Colonic mucosa (tissue), 4 donors: ENCODE data around the gene LRMDA. TPM values are rescaled to one million over a fixed set of nuclear protein-coding genes. Genes with fewer than 3 reads are reported as not detected.

Source experiments
- DNase-seq: peaks from one replicate; pipeline ENCODE4 v3.0.0-alpha.2; 2020
- H3K27ac ChIP-seq: fragments of 200-600 bp; one replicate; pipeline ENCODE4 v1.8.0; 2021
- H3K27me3 ChIP-seq: fragments of 200-600 bp; one replicate; pipeline ENCODE4 v1.8.0; 2021
- H3K36me3 ChIP-seq: fragments of 200-600 bp; one replicate; pipeline ENCODE4 v1.8.0; 2021
- H3K4me1 ChIP-seq: fragments of 200-600 bp; one replicate; pipeline ENCODE4 v1.8.0; 2021; ENCODE audit warnings: mild to moderate bottlenecking
- H3K4me3 ChIP-seq: fragments of 200-600 bp; one replicate; pipeline ENCODE4 v1.8.0; 2021
- H3K9ac ChIP-seq, 2 donors: one replicate each; pipeline ENCODE4 v1.7.0; 2013; ENCODE audit warnings: control low read depth in 2 of 2, low read depth in 2 of 2, low read length in 2 of 2
- H3K9me3 ChIP-seq: fragments of 200-600 bp; one replicate; pipeline ENCODE4 v1.8.0; 2021
- CTCF ChIP-seq: fragments of 200-600 bp; IDR thresholded peaks from one replicate; pipeline ENCODE4 v1.8.0; 2022; ENCODE audit warnings: antibody characterized with exemption, mild to moderate bottlenecking
- intact Hi-C: fragments of 100-400 bp; cut with DNase I; formaldehyde crosslinking; loops from one replicate; pipeline ENCODE4 v1.14.1; 2022
- total RNA-seq, 2 donors: library from RNA; stranded (reverse); fragmentation: NEBNext Ultra II Directional in 1 of 2; extraction: Animal tissue kit (Norgen Biotek cat#: 25700) in 1 of 2; gene quantifications; one replicate each; pipeline ENCODE4 v1.2.1, GENCODE V29; 2021
- donor health status: healthy.
- donor health status: DM: no; HTN: no; CAD: no.
- donor health status: DM: no; HTN: no; CAD: no.

Gene LRMDA
- total RNA-seq, 2 donors from 2014 or later = 2.5 to 5.2 TPM

- no peak for DNase-seq
- H3K36me3 ChIP-seq = no peaks in the 10 kb centered on the region
- no peak for TF ChIP-seq CTCF
- no peaks in the 10 kb centered on the region for H3K9me3 ChIP-seq
- intact Hi-C loops = no loop called here
- H3K4me3 ChIP-seq = no peak overlapping the region
- no peak overlapping the region for H3K9ac ChIP-seq
- H3K27ac ChIP-seq = no peak overlapping the region
- H3K4me1 ChIP-seq = no peaks in the 10 kb centered on the region
- H3K27me3 ChIP-seq = no peaks in the 10 kb centered on the region
Observed at GRCh38 chr10:76399226-76399625, 967.8 kb downstream of the LRMDA start.

DNA sequence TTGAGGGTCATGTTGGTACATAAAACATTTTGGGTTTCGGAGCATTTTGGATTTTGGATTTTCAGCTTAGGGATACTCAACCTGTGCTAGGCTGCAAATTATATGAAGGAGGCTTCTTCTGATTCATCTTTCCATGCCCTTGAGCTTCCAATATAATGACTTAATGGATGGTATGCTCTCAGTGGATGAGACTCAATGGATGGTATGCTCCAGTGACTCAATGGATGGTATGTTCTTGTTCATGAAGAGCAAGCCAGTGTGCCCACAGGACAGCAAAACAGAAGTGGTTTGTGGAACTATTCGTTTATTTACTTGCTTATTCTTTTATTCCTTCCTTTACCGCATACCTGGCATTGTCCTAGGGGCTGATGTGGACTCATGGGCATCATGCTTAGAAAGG lies 969.6 kb downstream of the LRMDA start:
- H3K4me3 ChIP-seq = no peak overlapping the region
- no peaks in the 10 kb centered on the region for H3K4me1 ChIP-seq
- intact Hi-C loops = no loop called here
- no peak overlapping the region for H3K27ac ChIP-seq
- no peaks in the 10 kb centered on the region for H3K27me3 ChIP-seq
- no peak for DNase-seq
- no peaks in the 10 kb centered on the region for H3K9me3 ChIP-seq
- no peaks in the 10 kb centered on the region for H3K36me3 ChIP-seq
- no peak for TF ChIP-seq CTCF
- no peak overlapping the region for H3K9ac ChIP-seq

- Histone ChIP-seq H3K4me1 (no peaks in the 10 kb centered on the region), H3K4me3 (no peak overlapping the region), H3K27me3 (no peaks in the 10 kb centered on the region), H3K36me3 (no peaks in the 10 kb centered on the region), H3K27ac (no peak overlapping the region), H3K9ac (no peak overlapping the region), H3K9me3 (no peaks in the 10 kb centered on the region)
- TF ChIP-seq CTCF = no peak
- no peak for DNase-seq
- intact Hi-C loops = no loop called here
Observed at GRCh38 chr10:76403912-76404311, 972.5 kb downstream of the LRMDA start.

DNA sequence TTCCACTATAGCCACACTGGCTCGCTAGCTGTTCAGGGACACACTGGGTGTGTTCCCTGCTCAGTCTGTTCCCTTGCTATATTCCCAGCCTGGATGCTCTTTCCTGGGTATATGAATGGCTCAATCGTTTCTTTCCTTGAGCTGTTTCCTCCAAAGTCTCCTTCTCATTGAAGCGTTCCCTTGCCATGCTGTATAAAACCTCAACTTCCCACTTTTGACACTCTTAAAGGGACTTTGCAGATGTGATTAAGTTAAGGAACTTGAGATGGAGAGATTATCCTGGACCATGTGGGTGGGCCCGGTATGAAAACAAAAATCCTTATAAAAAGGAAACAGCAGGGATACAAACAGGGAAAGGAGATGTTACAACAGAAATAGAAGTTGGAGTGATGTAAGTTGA lies 973.1 kb downstream of the LRMDA start:
- intact Hi-C loops = no loop called here
- DNase-seq = no peak
- H3K27ac ChIP-seq = no peak overlapping the region

DNA sequence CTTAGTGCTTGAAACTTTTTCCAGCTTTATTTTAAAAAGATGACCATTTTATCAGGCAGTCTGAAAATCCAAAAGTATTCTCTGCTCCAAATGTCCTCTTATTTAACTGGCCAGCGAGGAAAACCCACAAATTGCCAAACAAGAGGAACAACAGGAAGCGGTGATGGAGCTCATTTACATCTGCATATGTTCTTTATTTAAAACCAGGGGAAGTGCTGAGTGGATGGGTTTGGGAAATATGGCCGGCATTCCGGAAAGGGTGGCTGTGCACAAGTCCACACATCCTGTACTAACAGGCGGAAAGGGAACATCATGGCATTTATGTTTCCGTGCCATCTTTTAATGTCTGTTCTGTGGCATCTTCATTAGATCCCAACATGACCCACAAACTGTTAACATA lies 974.5 kb downstream of the LRMDA start:
- no peaks in the 10 kb centered on the region for H3K4me1 ChIP-seq
- H3K27ac ChIP-seq = no peak overlapping the region
- intact Hi-C loops = no loop called here
- H3K36me3 ChIP-seq = no peaks in the 10 kb centered on the region
- no peaks in the 10 kb centered on the region for H3K27me3 ChIP-seq
- no peak overlapping the region for H3K4me3 ChIP-seq
- no peaks in the 10 kb centered on the region for H3K9me3 ChIP-seq
- TF ChIP-seq CTCF = no peak
- no peak overlapping the region for H3K9ac ChIP-seq
- DNase-seq = no peak

More for the DNA sequence above, 973.1 kb downstream of the LRMDA start:
- no peaks in the 10 kb centered on the region for H3K36me3 ChIP-seq
- no peaks in the 10 kb centered on the region for H3K9me3 ChIP-seq
- H3K4me3 ChIP-seq = no peak overlapping the region
- no peak overlapping the region for H3K9ac ChIP-seq
- TF ChIP-seq CTCF = no peak
- H3K27me3 ChIP-seq = no peaks in the 10 kb centered on the region
- H3K4me1 ChIP-seq = no peaks in the 10 kb centered on the region

- H3K36me3 ChIP-seq = no peaks in the 10 kb centered on the region
- no peak overlapping the region for H3K9ac ChIP-seq
- intact Hi-C loops = no loop called here
- no peak overlapping the region for H3K27ac ChIP-seq
- TF ChIP-seq CTCF = no peak
- H3K9me3 ChIP-seq = no peaks in the 10 kb centered on the region
- no peak overlapping the region for H3K4me3 ChIP-seq
- H3K4me1 ChIP-seq = no peaks in the 10 kb centered on the region
- DNase-seq = no peak
- no peaks in the 10 kb centered on the region for H3K27me3 ChIP-seq
Observed at GRCh38 chr10:76408646-76409045, 977.2 kb downstream of the LRMDA start.
